Nephron progenitor cell (in vitro differentiated cells): ENCODE measurements around the gene KNOP1.
"Not testable (repeated sequence)": the region's sequence is repeated elsewhere in the genome, so short reads cannot be mapped to it uniquely, and the experiment has no call there.

ENCODE experiments used
- DNase-seq: peaks from one replicate; pipeline ENCODE4 v3.0.0; 2021
- H3K27ac Mint-ChIP-seq: 2 replicates; pipeline ENCODE4 v1.8.0; 2021; ENCODE audit warnings: mild to moderate bottlenecking, moderate library complexity, mixed read lengths
- H3K27me3 Mint-ChIP-seq: 2 replicates; pipeline ENCODE4 v1.8.0; 2021; ENCODE audit warnings: mild to moderate bottlenecking, low read depth, mixed read lengths; ENCODE audit not compliant: poor library complexity
- H3K36me3 Mint-ChIP-seq: 2 replicates; pipeline ENCODE4 v1.8.0; 2021; ENCODE audit warnings: low read depth, mixed read lengths
- H3K4me1 Mint-ChIP-seq: 2 replicates; pipeline ENCODE4 v1.8.0; 2021; ENCODE audit warnings: mixed read lengths
- H3K4me3 Mint-ChIP-seq: 2 replicates; pipeline ENCODE4 v1.8.0; 2021; ENCODE audit warnings: mild to moderate bottlenecking, moderate library complexity, mixed read lengths
- H3K9me3 Mint-ChIP-seq: 2 replicates; pipeline ENCODE4 v1.8.0; 2021; ENCODE audit warnings: mild to moderate bottlenecking, moderate library complexity, mixed read lengths
- TF ChIP-seq, protein P1 (sequence below): fragments of 200-600 bp; sonication (generic); IDR thresholded peaks from 2 replicates; pipeline ENCODE4 v1.5.0; 2021; ENCODE audit warnings: antibody characterized with exemption

The KNOP1 gene

DNA sequence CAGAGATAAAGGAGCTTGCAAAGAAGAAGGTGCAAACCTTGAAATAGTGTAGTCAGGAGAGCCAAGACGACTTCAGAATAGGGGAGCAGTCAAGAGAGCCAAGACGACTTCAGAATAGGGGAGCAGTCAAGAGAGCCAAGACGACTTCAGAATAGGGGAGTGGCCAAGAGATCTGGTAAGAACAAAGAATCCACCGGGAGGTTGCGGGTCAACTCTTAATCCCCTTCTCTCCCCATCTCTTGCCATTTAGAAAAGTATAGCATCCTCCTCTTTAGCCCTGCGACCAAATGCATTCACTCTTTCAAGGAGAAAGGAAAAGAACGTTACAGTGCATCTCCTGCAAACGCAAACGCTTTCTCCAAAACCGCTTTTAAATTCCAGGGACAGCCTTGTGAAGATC is 713 bp downstream of the KNOP1 start:
- TF ChIP-seq, protein P1, sequence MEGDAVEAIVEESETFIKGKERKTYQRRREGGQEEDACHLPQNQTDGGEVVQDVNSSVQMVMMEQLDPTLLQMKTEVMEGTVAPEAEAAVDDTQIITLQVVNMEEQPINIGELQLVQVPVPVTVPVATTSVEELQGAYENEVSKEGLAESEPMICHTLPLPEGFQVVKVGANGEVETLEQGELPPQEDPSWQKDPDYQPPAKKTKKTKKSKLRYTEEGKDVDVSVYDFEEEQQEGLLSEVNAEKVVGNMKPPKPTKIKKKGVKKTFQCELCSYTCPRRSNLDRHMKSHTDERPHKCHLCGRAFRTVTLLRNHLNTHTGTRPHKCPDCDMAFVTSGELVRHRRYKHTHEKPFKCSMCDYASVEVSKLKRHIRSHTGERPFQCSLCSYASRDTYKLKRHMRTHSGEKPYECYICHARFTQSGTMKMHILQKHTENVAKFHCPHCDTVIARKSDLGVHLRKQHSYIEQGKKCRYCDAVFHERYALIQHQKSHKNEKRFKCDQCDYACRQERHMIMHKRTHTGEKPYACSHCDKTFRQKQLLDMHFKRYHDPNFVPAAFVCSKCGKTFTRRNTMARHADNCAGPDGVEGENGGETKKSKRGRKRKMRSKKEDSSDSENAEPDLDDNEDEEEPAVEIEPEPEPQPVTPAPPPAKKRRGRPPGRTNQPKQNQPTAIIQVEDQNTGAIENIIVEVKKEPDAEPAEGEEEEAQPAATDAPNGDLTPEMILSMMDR, result no peak
- H3K27me3 Mint-ChIP-seq, result no peaks in the 10 kb centered on the region
- no peaks in the 10 kb centered on the region for H3K9me3 Mint-ChIP-seq
- DNase-seq, result no peak
- H3K4me1 Mint-ChIP-seq, result peaks cover 33% of the 10 kb centered on the region
- H3K4me3 Mint-ChIP-seq, result peak overlapping the region; percentile 96
- H3K27ac Mint-ChIP-seq, result peak overlapping the region; percentile 94
- peaks cover 20% of the 10 kb centered on the region for H3K36me3 Mint-ChIP-seq

- Mint-ChIP-seq H3K27ac (peak overlapping the region; percentile 94), H3K36me3 (peaks cover 23% of the 10 kb centered on the region), H3K4me1 (peaks cover 37% of the 10 kb centered on the region), H3K4me3 (peak overlapping the region; percentile 96)
- not testable (repeated sequence) for H3K9me3 Mint-ChIP-seq, DNase-seq, H3K27me3 Mint-ChIP-seq
Measured at GRCh38 chr16:19716728-19717127, 1.3 kb downstream of the KNOP1 start.

DNA sequence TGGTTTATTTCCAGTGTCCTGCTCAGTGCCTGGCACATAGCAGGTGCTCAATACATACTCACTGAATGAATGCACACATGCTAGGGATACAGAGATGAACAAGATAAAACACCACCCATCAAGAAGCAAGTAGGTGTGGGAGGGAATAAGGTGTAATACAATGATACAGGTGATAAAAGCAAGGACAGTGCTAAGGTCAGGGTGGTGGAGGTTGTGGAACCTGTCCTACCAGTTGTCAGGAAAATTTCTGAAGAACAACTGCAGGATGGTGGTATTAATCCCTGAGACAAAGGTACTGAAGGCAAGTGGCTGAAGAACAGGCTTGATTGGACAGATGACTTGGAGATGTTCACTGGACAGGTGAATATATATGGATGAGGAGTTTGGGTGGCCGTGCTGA is 1.8 kb downstream of the KNOP1 start:
- DNase-seq, result no peak
- Mint-ChIP-seq H3K9me3 (no peaks in the 10 kb centered on the region), H3K4me3 (peak overlapping the region; percentile 96), H3K27me3 (no peaks in the 10 kb centered on the region), H3K27ac (peak overlapping the region; percentile 67), H3K4me1 (peaks cover 41% of the 10 kb centered on the region), H3K36me3 (peaks cover 28% of the 10 kb centered on the region)
- TF ChIP-seq, protein P1, result no peak

- H3K27me3 Mint-ChIP-seq, result no peaks in the 10 kb centered on the region
- H3K27ac Mint-ChIP-seq, result peak overlapping the region; percentile 51
- H3K9me3 Mint-ChIP-seq, result no peaks in the 10 kb centered on the region
- H3K4me1 Mint-ChIP-seq, result peaks cover 41% of the 10 kb centered on the region
- no peak for DNase-seq
- peaks cover 29% of the 10 kb centered on the region for H3K36me3 Mint-ChIP-seq
- TF ChIP-seq, protein P1, result no peak
- H3K4me3 Mint-ChIP-seq, result peak overlapping the region; percentile 96
Measured at GRCh38 chr16:19715566-19715965, 2.5 kb downstream of the KNOP1 start.

DNA sequence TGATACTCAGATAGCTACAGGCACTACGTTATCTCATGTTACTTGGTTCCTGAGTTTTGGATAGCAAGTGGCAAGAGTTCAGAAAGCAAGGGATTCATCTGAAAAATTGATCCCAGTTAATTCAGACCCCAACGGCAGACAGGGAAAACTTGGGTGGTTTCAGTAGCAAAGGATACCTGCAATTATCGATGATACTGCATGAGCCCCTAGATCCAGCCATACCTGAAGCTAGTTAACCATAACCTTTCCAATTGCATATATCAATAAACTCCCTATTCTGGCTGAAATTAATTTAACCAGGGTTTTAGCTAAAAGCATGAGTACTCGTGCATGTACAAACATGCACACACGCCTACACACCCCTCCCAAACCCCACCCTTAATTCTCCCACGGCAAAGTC is 4.3 kb downstream of the KNOP1 start:
- Mint-ChIP-seq H3K36me3 (peaks cover 45% of the 10 kb centered on the region), H3K9me3 (no peaks in the 10 kb centered on the region), H3K4me3 (no peak overlapping the region), H3K27ac (no peak overlapping the region), H3K27me3 (no peaks in the 10 kb centered on the region), H3K4me1 (peaks cover 47% of the 10 kb centered on the region)
- no peak for DNase-seq
- TF ChIP-seq, protein P1, result no peak

GRCh38 chr16:19712418-19713058 is 5.5 kb downstream of the KNOP1 start:
- peaks cover 45% of the 10 kb centered on the region for H3K36me3 Mint-ChIP-seq
- H3K9me3 Mint-ChIP-seq, result no peaks in the 10 kb centered on the region
- TF ChIP-seq, protein P1, result no peak
- no peak overlapping the region for H3K27ac Mint-ChIP-seq
- no peaks in the 10 kb centered on the region for H3K27me3 Mint-ChIP-seq
- peaks cover 55% of the 10 kb centered on the region for H3K4me1 Mint-ChIP-seq
- H3K4me3 Mint-ChIP-seq, result no peak overlapping the region
- no peak for DNase-seq
